ENCODE measurements around the gene GSTO2.

Gene GSTO2

GRCh38 chr10:104303594-104304355, 34.8 kb downstream of the GSTO2 start:
- Histone ChIP-seq H3K4me3 (ENCODE audit: low read length) (no peak overlapping the region), H3K36me3 (ENCODE audit: control insufficient read depth, low read length) (no peaks in the 10 kb centered on the region), H3K9me2 (replicated peaks; ENCODE audit: control insufficient read depth, low read length) (no peaks in the 10 kb centered on the region), H3K79me2 (ENCODE audit: control insufficient read depth, low read length) (no peaks in the 10 kb centered on the region), H3K9me3 (ENCODE audit: control insufficient read depth, insufficient read depth, low read length) (no peaks in the 10 kb centered on the region), H3K27ac (ENCODE audit: low read depth, low read length) (no peak overlapping the region), H3K4me1 (ENCODE audit: control insufficient read depth, low read length) (no peaks in the 10 kb centered on the region), H4K20me1 (ENCODE audit: control insufficient read depth, insufficient read depth, low read depth, low read length) (no peaks in the 10 kb centered on the region), H3K27me3 (ENCODE audit: control insufficient read depth, low read length) (peaks cover 7% of the 10 kb centered on the region), H3K4me2 (ENCODE audit: low read length) (no peak overlapping the region), H3F3A (ENCODE audit: control insufficient read depth, insufficient read depth) (no peaks in the 10 kb centered on the region; the same call in 1 of the 2 replicates)
- TF ChIP-seq CTCF (IDR thresholded peaks at IDR 0.05; ENCODE audit: low read depth, low read length, poor library complexity, severe bottlenecking), result no peak
- no peak for TF ChIP-seq EZH2phosphoT487 (IDR thresholded peaks at IDR 0.05; ENCODE audit: borderline replicate concordance, low read length)

- H3K9me2 ChIP-seq (replicated peaks; ENCODE audit: control insufficient read depth, low read length), result no peaks in the 10 kb centered on the region
- H3K36me3 ChIP-seq (ENCODE audit: control insufficient read depth, low read length), result no peaks in the 10 kb centered on the region
- no peak overlapping the region for H3K4me3 ChIP-seq (ENCODE audit: low read length)
- no peaks in the 10 kb centered on the region for H3K79me2 ChIP-seq (ENCODE audit: control insufficient read depth, low read length)
- H3K27me3 ChIP-seq (ENCODE audit: control insufficient read depth, low read length), result peaks cover 7% of the 10 kb centered on the region
- H3K4me1 ChIP-seq (ENCODE audit: control insufficient read depth, low read length), result no peaks in the 10 kb centered on the region
- no peak overlapping the region for H3K27ac ChIP-seq (ENCODE audit: low read depth, low read length)
- H3F3A ChIP-seq (ENCODE audit: control insufficient read depth, insufficient read depth), result no peaks in the 10 kb centered on the region; the same call in 1 of the 2 replicates
- H3K9me3 ChIP-seq (ENCODE audit: control insufficient read depth, insufficient read depth, low read length), result no peaks in the 10 kb centered on the region
- H3K4me2 ChIP-seq (ENCODE audit: low read length), result no peak overlapping the region
- H4K20me1 ChIP-seq (ENCODE audit: control insufficient read depth, insufficient read depth, low read depth, low read length), result no peaks in the 10 kb centered on the region
- TF ChIP-seq CTCF (IDR thresholded peaks at IDR 0.05; ENCODE audit: low read depth, low read length, poor library complexity, severe bottlenecking) (no peak), EZH2phosphoT487 (IDR thresholded peaks at IDR 0.05; ENCODE audit: borderline replicate concordance, low read length) (no peak)
Measured at GRCh38 chr10:104304356-104304745, 35.4 kb downstream of the GSTO2 start.

- Histone ChIP-seq H3K9me3 (ENCODE audit: control insufficient read depth, insufficient read depth, low read length) (no peaks in the 10 kb centered on the region), H3K4me1 (ENCODE audit: control insufficient read depth, low read length) (no peaks in the 10 kb centered on the region), H4K20me1 (ENCODE audit: control insufficient read depth, insufficient read depth, low read depth, low read length) (no peaks in the 10 kb centered on the region), H3K27me3 (ENCODE audit: control insufficient read depth, low read length) (peaks cover 7% of the 10 kb centered on the region), H3K36me3 (ENCODE audit: control insufficient read depth, low read length) (no peaks in the 10 kb centered on the region), H3K4me3 (ENCODE audit: low read length) (no peak overlapping the region), H3K9me2 (replicated peaks; ENCODE audit: control insufficient read depth, low read length) (no peaks in the 10 kb centered on the region), H3K79me2 (ENCODE audit: control insufficient read depth, low read length) (no peaks in the 10 kb centered on the region), H3K4me2 (ENCODE audit: low read length) (no peak overlapping the region), H3K27ac (ENCODE audit: low read depth, low read length) (no peak overlapping the region), H3F3A (ENCODE audit: control insufficient read depth, insufficient read depth) (no peaks in the 10 kb centered on the region; the same call in 1 of the 2 replicates)
- no peak for TF ChIP-seq CTCF (IDR thresholded peaks at IDR 0.05; ENCODE audit: low read depth, low read length, poor library complexity, severe bottlenecking)
- TF ChIP-seq EZH2phosphoT487 (IDR thresholded peaks at IDR 0.05; ENCODE audit: borderline replicate concordance, low read length), result no peak
Measured at GRCh38 chr10:104304927-104305326, 35.9 kb downstream of the GSTO2 start.

Measured in DOHH2 (cell line).